Esophagus muscularis mucosa (tissue), 3 donors: ENCODE data around the gene OR10J5.

Experiments used
- POLR2A ChIP-seq: fragments of 450-650 bp; IDR thresholded peaks from one replicate; pipeline ENCODE4 v1.6.1; 2017; ENCODE audit warnings: antibody characterized with exemption, moderate library complexity, mild to moderate bottlenecking, low read depth
- TF ChIP-seq, protein P1 (sequence below), 3 experiments: fragments of 200-600 bp in 2 of 3; fragments of 450-650 bp in 1 of 3; sonication (generic) in 2 of 3; IDR thresholded peaks; one replicate each; pipeline ENCODE4 v1.5.1; 2017 to 2019; ENCODE audit warnings: antibody characterized with exemption in 3 of 3, mild to moderate bottlenecking in 2 of 3, moderate library complexity in 1 of 3

- TF ChIP-seq, protein P1, sequence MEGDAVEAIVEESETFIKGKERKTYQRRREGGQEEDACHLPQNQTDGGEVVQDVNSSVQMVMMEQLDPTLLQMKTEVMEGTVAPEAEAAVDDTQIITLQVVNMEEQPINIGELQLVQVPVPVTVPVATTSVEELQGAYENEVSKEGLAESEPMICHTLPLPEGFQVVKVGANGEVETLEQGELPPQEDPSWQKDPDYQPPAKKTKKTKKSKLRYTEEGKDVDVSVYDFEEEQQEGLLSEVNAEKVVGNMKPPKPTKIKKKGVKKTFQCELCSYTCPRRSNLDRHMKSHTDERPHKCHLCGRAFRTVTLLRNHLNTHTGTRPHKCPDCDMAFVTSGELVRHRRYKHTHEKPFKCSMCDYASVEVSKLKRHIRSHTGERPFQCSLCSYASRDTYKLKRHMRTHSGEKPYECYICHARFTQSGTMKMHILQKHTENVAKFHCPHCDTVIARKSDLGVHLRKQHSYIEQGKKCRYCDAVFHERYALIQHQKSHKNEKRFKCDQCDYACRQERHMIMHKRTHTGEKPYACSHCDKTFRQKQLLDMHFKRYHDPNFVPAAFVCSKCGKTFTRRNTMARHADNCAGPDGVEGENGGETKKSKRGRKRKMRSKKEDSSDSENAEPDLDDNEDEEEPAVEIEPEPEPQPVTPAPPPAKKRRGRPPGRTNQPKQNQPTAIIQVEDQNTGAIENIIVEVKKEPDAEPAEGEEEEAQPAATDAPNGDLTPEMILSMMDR (IDR thresholded peaks at IDR 0.05) = no peak
- no peak for TF ChIP-seq POLR2A
Observed at GRCh38 chr1:159501082-159501481, 34.7 kb downstream of the OR10J5 start.
